Measurements from ENCODE around the gene CDYL2. TPM values are rescaled to one million over a fixed set of nuclear protein-coding genes. Genes with fewer than 3 reads are reported as not detected.

The CDYL2 gene
- polyA plus RNA-seq, 1 of the 3 experiments (the other 2 are of a cell fraction): 0.03 TPM

- no peaks in the 10 kb centered on the region for H3K9me2 ChIP-seq
- no peaks in the 10 kb centered on the region for H4K20me1 ChIP-seq (ENCODE audit: insufficient read depth)
- no peak for DNase-seq
- no peaks in the 10 kb centered on the region for H3K9me3 ChIP-seq
- no peak overlapping the region for H3K4me2 ChIP-seq
- H3K4me3 ChIP-seq (ENCODE audit: low read depth in 2 of 2, low read length in 1 of 2): no peak overlapping the region
- H3F3A ChIP-seq (replicated peaks; ENCODE audit: insufficient read depth): no peaks in the 10 kb centered on the region
- WGBS (ENCODE audit: low lambda C conversion rate): 18% methylated on average over 4 of the region's 9 CpGs
- H3K27me3 ChIP-seq (ENCODE audit: insufficient read depth): no peaks in the 10 kb centered on the region
- no peak overlapping the region for H3K9ac ChIP-seq
- TF ChIP-seq RXRA (IDR thresholded peaks at IDR 0.05; ENCODE audit: borderline replicate concordance, low read depth): no peak
- TF ChIP-seq ELF1 (IDR thresholded peaks at IDR 0.05): no peak
- no peak for TF ChIP-seq POLR2AphosphoS5 (IDR thresholded peaks at IDR 0.05; ENCODE audit: low read depth, low read length)
- TF ChIP-seq IRF3 (IDR thresholded peaks at IDR 0.05; ENCODE audit: low read depth, low read length): no peak
- TF ChIP-seq CHD2 (IDR thresholded peaks at IDR 0.05; ENCODE audit: low read length, partially characterized antibody): no peak
- no peak for TF ChIP-seq NRF1 (IDR thresholded peaks at IDR 0.05; ENCODE audit: low read depth, low read length)
- no peak overlapping the region for H2AFZ ChIP-seq (ENCODE audit: low read depth)
- no peaks in the 10 kb centered on the region; a peak in 1 of 4 replicates for H3K4me1 ChIP-seq (ENCODE audit: control insufficient read depth in 1 of 2, insufficient read depth in 2 of 2, low read depth in 1 of 2, low read length in 1 of 2)
- no peaks in the 10 kb centered on the region for H3K79me2 ChIP-seq (ENCODE audit: insufficient read depth)
- H3K36me3 ChIP-seq (replicated peaks in 1 of 2; ENCODE audit: control insufficient read depth in 1 of 2, insufficient read depth in 2 of 2, low read length in 1 of 2): no peaks in the 10 kb centered on the region
- POLR2A ChIA-PET: no interaction called here
- CTCF ChIA-PET: no interaction called here
- no peak overlapping the region for H3K27ac ChIP-seq (ENCODE audit: low read depth in 2 of 2, low read length in 1 of 2)
Measured at GRCh38 chr16:80610481-80611156, 193.8 kb downstream of the CDYL2 start.

- 18% methylated on average over 5 of the region's 6 CpGs for WGBS (ENCODE audit: low lambda C conversion rate)
- no peak overlapping the region for H3K9ac ChIP-seq
- no peaks in the 10 kb centered on the region for H4K20me1 ChIP-seq (ENCODE audit: insufficient read depth)
- no peak overlapping the region for H3K27ac ChIP-seq (ENCODE audit: low read depth in 2 of 2, low read length in 1 of 2)
- ChIA-PET POLR2A (no interaction called here), CTCF (interaction anchor here (1.0 kb wide), 1 partner anchor 15 kb away, joined by 3 read pairs; no protein-coding TSS in a partner anchor)
- no peaks in the 10 kb centered on the region for H3K27me3 ChIP-seq (ENCODE audit: insufficient read depth)
- no peaks in the 10 kb centered on the region for H3K4me1 ChIP-seq (ENCODE audit: control insufficient read depth in 1 of 2, insufficient read depth in 2 of 2, low read depth in 1 of 2, low read length in 1 of 2)
- H3K9me3 ChIP-seq: no peaks in the 10 kb centered on the region
- no peak overlapping the region for H2AFZ ChIP-seq (ENCODE audit: low read depth)
- H3K79me2 ChIP-seq (ENCODE audit: insufficient read depth): no peaks in the 10 kb centered on the region
- no peak overlapping the region for H3K4me3 ChIP-seq (ENCODE audit: low read depth in 2 of 2, low read length in 1 of 2)
- H3K4me2 ChIP-seq: no peak overlapping the region
- TF ChIP-seq ELF1 (IDR thresholded peaks at IDR 0.05): no peak
- TF ChIP-seq PBX3 (IDR thresholded peaks at IDR 0.05): no peak
- TF ChIP-seq MXI1 (IDR thresholded peaks at IDR 0.05; ENCODE audit: low read depth, low read length): no peak
- TF ChIP-seq JUND (IDR thresholded peaks at IDR 0.05): no peak
- no peak for TF ChIP-seq IRF3 (IDR thresholded peaks at IDR 0.05; ENCODE audit: low read depth, low read length)
- no peak for TF ChIP-seq TAF1 (IDR thresholded peaks at IDR 0.05; ENCODE audit: borderline replicate concordance, low read depth, low read length)
- TF ChIP-seq GATA2 (CRISPR knock-in tag; IDR thresholded peaks at IDR 0.05): no peak
- no peak for TF ChIP-seq MAX (IDR thresholded peaks at IDR 0.05; ENCODE audit: low read depth)
- TF ChIP-seq GABPA (IDR thresholded peaks at IDR 0.05; ENCODE audit: low read depth): no peak
- TF ChIP-seq FOSL2 (IDR thresholded peaks at IDR 0.05; ENCODE audit: borderline replicate concordance, low read depth): no peak
- TF ChIP-seq RCOR1 (IDR thresholded peaks at IDR 0.05; ENCODE audit: low read length): no peak
- TF ChIP-seq TCF12 (IDR thresholded peaks at IDR 0.05): no peak
- TF ChIP-seq CTCF (IDR thresholded peaks at IDR 0.05): no peak
- TF ChIP-seq SIN3A (IDR thresholded peaks at IDR 0.05; ENCODE audit: borderline replicate concordance, low read depth, low read length): no peak
- no peak for TF ChIP-seq FOXM1 (IDR thresholded peaks at IDR 0.05; ENCODE audit: low read depth)
- TF ChIP-seq EP300 (IDR thresholded peaks at IDR 0.05; ENCODE audit: borderline replicate concordance in 1 of 2, low read depth in 1 of 2, low read length in 1 of 2): no peak
- no peak for TF ChIP-seq NFIC (IDR thresholded peaks at IDR 0.05; ENCODE audit: borderline replicate concordance)
- no peak for TF ChIP-seq MEF2A (IDR thresholded peaks at IDR 0.05; ENCODE audit: borderline replicate concordance, low read depth)
- TF ChIP-seq CHD2 (IDR thresholded peaks at IDR 0.05; ENCODE audit: low read length, partially characterized antibody): no peak
- no peaks in the 10 kb centered on the region for H3K9me2 ChIP-seq
- DNase-seq: no peak
- no peaks in the 10 kb centered on the region for H3K36me3 ChIP-seq (replicated peaks in 1 of 2; ENCODE audit: control insufficient read depth in 1 of 2, insufficient read depth in 2 of 2, low read length in 1 of 2)
- no peaks in the 10 kb centered on the region for H3F3A ChIP-seq (replicated peaks; ENCODE audit: insufficient read depth)
Measured at GRCh38 chr16:80608946-80609345, 195.5 kb downstream of the CDYL2 start.
